RPMI8226 (cell line): Measurements from ENCODE around the gene LETM1.

Source experiments
- DNase-seq: peaks from one replicate; pipeline ENCODE4 v3.0.0-alpha.2; 2015

Gene LETM1

DNA sequence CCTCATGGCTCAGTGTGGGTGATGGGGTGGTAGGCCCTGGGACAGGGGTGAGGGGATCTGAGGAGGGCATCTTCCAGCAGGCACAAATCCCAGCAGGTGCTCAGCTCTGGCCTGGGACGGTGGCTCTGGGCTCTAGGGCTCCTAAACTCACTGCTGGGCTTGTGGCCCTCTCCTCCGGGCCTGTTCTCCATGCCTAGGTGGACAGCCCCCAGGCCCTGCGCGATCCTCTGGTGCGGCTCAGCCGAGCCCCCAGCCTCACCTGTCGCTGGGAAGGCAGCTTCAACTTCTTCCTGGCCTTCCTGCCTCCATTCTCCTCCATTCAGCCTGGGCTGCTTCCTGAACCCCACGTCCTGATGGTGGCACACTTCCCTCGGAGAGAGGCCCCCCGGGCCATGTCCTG lies 82.2 kb downstream of the LETM1 start:
- DNase-seq, result no peak

DNA sequence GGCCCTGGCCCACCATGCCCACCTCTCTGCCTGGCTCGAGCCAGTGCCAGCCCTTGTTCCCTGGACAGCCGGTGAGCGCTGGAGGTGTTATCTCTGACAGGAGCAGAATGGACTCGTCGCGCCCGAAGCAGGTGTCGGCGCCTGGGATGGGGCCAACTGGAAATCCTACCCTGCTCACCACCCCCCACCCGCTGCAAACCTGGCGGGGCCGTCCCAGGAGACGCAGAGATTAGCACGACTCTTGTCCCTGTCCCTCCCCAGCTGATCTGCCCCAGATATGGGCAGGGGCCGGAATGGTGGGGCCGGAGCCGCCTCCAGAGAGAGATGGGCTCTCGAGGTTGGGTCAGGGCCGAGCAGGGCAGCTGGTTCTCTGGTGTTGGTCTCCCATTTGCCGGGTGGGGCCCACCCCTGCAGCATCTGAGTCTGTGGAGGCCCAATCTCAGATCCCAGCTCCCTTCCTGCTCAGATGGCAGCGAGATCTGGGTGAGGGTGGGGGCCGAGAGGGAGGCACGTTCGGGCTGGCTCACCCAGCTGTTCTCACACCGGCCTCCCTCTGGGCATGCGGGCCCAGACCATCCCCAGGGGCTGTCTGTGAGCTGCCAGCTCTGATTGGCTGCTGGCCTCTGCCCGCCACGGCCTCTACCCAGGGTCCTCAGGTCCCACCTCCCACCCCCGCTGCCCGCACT lies 83.0 kb downstream of the LETM1 start:
- DNase-seq, result no peak

DNA sequence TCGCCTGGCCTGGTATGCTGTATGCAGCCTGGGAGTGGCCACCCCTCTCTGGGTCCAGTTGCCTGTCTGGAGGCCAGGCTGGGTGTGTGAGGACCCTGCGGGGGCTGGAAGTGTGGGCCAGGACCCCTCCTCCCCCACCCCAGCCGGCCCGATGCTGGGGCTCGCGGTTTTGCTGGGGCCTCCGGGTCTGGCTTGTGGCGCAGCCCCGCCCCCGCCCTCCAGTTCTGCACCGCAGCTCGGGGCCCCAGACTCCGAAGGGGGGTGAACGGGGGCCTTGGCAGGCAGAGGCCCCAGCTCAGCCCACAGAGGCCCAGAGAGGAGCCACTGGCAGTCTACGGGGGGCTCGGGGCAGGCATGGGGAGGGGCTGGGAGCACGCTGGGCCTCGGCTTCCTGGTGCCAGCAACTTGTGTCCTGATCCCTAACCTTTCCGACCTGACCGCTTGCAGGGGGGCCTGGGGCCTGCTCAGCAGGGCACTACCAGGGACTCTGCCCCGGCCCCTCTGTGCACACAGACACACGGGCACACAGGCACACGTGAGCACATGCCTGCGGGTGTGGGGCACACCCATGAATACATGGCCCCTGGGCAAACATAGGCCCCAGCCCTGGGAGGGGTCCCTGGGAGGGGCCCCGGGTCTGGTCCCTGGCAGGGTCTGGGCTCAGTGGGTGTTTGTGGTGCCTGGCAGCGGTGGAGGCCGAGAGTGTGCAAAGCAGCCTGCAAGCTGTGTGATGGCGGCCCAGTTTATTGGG lies 84.2 kb downstream of the LETM1 start:
- DNase-seq, result no peak

DNA sequence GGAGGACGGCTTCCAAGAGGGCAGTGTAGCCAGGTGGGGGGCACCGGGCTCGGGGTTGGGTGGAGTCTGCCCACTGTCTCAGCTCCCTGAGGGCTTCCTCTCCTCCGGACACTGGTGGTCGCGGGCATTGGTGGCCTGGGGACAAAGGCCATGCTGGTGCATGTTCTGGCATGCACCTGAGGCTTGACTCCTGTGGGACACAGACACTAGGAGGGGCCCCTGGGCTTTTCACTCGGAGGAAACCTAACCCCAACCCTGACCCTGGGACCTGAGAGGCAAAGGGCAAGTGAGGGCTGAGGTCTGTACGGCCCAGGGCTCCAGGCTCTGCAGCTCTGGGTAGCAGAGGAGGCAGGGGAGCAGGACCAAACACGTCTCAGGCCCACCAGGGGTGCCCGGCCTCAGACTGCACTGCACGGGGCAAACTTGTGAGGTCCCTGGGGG lies 85.1 kb downstream of the LETM1 start:
- no peak for DNase-seq

DNA sequence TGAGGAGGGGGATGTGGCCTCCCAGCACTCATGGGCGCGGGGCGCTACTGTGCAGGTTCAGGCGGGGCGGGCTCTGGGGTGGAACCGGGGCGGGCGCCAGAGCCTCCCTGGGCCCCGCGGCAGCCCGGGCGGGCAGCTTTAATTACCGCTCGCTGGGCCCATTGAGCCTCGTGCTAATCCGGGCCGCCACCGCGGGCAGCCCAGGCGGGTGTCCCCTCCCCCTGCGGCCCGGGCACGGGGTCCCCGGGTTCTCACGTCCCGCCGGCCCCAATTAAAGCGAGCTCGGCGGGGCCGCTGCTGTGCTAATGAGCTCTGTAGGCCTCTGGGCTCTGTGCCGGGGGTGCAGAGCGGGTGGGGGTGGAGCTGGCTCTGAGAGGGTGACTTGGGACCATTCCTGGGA lies 85.7 kb downstream of the LETM1 start:
- DNase-seq, result no peak

DNA sequence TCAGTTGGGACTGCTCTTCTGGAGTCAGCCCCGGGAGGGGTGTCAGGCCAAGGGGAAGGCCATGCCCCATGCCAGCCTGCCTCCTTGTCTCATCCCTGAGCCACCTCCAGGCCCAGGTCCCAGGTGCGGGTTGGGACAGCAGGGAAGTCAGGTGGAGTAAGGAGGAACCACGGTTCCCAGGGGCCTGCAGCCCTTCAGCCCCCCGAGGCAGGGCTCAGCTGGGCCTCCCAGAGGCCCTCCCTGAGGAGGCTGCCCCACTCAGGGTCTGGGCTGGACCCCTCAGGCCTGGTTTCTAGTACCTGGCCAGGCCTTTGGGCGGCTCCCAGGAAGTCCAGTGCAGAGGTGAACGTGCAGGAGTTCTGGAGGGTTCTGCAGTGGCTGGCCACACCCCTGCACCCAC lies 86.3 kb downstream of the LETM1 start:
- no peak for DNase-seq

DNA sequence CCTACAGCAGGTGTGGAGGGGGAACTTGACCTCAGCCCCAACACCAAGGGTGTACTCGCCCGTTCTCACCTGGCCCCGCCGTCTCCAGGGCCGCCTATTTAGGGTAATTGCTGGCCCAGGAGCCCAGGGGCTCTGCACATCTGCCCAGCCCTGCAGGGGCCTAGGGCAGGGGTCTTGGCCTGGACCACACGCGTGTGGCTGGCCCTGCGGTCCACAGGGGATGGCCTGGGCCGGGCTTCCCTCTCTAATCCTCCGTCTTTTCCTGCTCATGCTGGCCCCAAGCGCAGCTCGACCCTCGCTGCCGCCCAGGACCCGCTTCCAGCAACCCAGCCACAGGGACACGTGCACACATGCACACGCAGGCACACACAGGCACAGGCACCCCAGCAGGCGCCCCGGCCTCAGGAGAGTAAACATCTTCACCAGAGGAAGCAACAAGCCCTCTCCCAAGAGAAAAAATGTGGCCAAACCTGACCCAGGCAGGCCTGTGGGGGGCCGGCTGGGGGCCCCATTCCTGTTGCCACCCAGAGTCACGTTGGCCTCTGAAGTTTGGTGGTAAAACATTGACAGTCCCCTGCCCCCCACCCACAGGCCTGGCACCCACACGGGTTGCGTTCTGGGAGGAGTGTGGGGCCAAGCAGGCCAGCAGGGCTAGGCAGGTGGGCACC lies 87.5 kb downstream of the LETM1 start:
- no peak for DNase-seq

DNA sequence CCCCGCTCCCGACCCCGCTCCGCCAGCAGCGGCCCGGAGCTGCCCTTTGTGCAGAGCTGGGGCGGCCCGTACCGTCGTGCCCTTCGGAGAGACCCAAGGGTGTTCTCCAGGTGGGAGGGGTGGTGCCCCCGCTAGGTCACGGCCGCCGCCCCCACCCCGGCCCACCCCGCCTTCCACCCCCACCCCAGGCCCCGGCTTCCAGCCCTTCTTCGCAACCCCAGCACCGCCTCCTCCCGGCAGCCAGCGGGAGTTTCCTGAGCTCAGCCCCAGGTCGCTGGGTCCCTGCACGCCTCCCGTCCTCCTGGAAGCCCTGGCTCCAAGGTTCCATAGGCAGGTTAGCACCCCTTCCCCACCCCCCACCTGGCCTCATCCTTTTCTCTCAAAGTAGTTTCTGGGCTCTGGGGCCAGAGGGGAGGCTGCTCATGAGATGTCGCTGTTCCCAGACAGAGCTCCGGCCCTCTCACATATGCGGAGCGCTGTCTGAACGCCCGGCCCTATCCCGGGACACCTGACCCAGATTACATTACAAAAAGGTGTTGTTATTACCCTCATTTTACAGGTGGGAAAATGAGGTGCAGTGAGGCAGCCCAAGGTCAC lies 88.1 kb downstream of the LETM1 start:
- DNase-seq, result peak; percentile 32

DNA sequence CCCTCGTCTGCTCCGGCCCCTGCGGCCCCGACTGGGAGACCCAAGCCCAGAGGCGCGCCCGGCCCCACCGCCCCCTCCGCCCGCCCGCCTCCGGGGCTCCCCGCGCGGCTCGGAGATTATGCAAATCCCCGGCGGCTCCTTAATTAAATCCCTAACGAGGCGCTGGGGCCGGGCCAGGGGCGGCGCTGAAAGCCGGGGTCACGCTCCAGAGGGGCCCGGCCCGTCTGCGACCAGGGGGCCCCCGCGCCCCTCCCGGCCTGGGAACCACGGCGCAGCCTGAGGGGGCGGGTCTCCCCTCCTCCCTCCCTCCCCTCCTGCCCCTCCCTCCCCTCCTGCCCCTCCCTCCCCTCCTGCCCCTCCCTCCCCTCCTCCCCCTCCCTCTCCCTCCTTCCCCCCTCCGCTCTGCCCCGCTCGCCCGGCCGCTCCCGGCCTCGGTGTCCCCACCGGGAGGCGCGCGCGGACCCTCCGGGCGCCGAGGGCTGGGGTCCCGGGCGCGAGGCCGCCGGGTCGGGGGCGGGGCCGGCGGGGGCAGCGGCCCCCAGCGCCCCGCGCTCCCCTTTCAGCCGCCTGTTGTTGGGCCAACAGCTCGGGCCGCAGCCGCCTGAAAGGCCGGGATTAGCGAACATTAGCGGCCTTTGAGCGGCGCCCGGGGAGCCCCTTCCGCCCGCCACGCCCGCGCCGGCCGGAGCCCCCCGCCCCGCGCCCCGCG lies 88.7 kb downstream of the LETM1 start:
- DNase-seq, result peak; percentile 30

DNA sequence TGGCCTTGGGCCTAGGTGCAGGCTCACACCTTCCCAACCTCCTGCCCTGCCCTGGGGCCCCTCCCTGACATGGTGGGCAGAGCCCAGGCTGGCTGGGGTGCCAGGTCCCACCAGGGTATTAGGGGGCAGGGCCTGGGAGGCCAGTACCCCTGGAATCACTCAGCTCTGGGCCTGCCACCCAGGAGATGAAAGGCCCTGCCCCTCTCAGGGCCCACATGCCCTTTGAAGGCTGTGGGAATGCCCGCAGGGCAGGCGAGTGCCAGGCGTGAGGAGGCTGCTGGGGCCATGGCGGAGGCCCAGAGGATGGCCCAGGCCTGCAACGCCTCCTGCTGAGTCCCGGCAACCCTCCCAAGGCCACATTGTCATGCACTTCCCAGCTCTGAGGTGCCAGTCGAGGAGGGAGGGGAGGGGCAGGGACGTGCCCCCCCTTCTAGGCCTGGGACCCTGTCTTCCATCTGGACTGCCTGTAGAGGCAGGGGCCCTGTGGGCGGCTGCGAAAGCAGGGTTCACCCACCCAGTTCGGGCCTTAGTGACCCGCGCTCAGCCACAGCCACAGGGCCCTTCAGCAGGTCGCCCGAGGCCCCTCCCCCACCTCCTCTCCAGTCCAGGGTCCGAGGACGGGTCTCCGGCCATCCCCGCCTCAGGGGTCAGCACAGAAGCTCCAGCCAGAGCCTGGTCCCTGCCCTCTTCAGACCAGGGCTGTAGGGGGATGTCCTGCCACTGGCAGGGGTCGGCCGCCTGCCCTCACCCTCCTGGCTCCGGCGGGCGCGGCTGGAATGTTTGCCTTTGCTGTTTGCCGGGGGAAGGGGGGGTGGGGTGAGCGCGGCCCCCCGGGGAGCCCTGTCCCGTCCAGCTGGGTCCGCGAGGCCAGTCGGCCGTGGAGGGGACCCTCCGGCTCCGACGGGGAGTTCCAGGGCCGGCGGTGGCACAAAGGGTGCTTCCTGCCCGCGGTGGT lies 89.6 kb downstream of the LETM1 start:
- peak; percentile 34 for DNase-seq

DNA sequence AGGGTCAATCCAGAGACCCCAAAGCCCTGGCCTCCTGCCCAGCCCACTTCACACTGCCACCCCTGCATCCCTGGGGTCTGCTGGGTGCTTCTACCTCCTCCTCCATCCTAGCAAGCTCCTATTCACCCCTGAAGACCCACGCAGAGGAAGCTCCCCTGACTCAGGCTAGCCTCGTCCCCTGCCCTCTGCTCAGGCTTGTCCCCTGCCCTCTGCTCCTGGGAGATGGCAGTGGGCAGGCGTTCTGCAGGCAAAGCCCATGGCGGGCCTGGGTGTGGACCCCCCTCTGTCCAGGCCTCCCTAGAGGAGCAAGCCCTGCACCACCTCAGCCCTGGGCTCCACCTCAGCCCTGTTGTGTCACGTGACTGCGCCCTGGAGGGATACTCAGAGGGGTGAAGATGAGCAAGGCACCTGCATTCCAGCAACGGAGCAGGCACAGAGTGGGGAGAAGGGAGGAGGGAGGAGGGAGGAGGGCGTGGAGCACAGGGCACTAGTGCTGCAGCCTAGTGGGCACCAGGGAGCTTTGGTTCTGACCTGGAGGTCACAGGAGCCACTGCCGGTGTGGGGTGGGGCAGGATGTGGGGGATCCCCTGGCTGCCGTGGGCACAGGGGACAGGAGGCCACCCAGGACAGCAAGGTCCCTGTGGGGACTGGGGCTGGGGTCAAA lies 90.4 kb downstream of the LETM1 start:
- DNase-seq, result no peak

DNA sequence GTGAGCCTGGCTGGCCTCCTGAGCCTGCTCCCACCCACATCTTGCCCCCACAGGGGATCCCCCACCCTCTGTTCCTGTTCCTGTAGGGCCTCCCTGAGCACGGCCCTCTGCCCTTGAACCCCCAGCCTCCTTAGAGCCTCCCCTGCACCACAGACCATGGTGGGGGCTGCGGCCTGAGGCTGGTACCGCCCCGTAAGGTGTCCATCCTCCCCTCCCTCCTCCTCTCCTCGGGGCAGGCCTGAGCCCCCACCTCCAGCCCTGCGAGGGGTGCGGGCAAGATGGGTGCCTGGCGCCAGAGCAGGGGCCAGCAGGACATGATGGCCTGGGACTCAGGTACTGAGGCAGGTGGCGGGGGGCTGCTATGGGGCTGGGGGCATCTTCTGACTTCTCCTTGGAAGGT lies 91.3 kb downstream of the LETM1 start:
- no peak for DNase-seq

DNA sequence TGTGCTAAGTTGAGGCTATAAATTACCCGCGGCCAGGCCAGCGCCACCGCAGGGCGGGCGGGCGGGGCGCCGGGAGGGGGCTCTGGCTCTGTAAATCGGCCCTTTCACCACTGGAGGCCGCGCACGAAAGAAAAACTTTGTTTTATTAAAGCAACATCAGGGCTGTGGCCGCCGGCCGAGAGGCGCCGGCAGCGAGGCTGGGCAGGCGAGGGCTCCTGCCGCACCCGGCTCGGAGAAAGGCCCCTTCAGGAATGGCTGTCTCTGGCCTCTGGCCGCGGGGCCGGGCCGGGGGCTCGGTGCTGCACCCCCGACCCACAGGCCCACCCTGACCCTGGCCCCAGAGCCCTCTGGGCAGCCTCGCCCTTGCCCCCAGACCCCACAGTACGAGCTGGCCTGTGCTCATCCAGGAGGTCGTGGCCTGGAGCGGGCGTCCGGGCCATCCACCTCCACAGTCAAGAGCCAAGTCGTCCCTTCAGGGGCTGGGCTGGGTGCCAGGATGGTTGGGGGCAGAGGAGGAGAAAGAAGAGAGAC lies 92.3 kb downstream of the LETM1 start:
- peak; percentile 68 for DNase-seq

DNA sequence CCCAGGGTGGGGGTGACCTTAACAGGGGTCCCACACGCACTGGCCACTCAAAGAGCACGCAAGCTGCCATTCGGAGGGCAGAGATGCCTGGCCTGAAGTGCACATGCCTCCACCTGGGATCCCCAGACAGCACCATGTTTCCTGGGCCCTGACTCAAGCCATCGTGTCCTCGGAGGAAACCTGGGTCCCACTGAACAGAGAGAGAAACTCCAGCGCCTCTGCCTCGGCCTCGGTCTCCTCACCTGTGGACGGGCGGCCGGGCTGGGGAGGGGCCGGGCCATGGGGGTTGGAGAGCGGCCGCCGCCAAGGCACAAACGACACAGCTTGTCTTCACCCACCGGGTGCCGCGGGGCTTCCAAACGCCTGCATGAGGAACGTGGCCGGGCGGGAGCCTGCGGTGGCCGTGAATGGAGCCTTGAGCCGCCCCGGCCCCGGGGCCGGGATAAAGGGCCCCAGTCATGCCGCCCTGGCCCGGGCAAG lies 92.8 kb downstream of the LETM1 start:
- no peak for DNase-seq

DNA sequence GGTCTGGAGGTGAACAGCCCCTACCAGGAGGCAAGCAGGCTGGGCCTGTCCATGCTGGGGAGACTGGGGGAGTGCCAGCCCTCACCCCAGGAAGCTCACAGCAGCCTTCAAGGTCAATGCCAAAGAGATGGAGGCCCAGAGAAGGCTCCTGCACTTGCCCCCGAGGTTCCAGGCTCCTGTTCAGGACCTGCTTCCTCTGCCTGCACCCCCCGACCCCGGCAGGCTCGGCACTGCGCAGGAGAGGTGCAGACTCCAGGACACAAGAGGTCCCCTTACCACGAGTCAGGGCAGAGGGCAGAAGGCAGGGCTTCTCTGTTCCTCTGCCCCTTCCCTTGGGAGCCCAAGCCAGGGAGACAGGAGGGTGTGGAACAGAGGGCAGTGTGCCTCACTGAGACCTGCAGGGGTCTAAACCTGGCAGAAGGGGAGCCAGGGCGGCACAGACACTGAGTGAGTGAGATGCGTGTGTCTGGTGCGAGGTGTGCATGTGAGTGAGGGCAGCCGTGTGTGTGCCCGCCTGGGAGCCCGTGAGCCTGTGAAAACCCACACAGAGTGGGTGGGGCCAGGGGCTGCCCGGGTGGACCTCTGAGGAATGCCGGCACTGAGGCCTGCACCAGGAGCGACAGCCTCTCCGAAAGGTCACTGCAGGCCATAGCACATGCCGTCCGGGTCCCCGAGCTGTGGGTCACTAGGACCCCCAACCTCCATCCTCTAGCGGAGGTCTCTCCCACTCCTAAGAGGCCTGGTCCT lies 93.5 kb downstream of the LETM1 start:
- DNase-seq, result no peak
